ENCODE measurements around the gene WWOX.
"Not testable (repeated sequence)": the region's sequence is repeated elsewhere in the genome, so short reads cannot be mapped to it uniquely, and the experiment has no call there.

WWOX gene

DNA sequence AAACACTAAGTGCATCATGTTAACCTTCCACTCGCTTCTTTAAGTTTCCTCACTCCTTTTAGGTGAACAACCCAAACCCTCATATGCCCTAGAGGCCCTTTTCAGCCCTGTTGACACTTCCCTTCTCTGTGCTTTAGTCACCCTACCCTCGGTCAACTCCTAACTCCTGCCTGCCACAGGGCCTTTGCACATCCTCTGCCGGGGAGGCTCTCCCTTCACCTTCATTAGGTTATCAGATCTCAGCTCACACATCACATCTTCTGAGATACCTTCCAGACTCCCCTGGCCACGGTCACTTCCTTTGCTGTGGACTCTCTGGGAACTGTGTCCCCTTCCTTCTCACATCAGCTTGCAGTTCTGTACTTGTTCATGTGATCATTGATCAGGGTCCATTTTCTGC lies 926.7 kb downstream of the WWOX start:
- DNase-seq (ENCODE audit: low spot score), result no peak

DNA sequence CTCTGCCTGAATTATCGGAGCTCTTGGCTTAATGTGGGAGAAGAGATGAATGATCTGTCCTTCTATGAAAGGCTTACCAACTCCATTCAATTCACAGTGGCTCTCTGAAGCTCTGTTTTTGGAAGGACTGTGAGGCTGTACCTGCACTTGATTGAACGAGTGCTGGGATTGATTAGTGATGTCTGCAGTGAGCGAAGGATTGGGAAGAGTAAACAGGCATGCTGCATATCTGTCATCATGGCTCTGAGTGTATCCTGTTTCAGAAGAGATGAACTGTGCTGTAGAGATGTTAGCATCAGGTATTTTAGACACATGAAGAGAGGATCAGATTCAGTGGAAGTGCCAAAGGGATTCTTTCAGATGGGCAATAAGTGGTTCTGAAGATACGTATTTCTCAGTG lies 937.1 kb downstream of the WWOX start:
- no peak for DNase-seq (ENCODE audit: low spot score)

DNA sequence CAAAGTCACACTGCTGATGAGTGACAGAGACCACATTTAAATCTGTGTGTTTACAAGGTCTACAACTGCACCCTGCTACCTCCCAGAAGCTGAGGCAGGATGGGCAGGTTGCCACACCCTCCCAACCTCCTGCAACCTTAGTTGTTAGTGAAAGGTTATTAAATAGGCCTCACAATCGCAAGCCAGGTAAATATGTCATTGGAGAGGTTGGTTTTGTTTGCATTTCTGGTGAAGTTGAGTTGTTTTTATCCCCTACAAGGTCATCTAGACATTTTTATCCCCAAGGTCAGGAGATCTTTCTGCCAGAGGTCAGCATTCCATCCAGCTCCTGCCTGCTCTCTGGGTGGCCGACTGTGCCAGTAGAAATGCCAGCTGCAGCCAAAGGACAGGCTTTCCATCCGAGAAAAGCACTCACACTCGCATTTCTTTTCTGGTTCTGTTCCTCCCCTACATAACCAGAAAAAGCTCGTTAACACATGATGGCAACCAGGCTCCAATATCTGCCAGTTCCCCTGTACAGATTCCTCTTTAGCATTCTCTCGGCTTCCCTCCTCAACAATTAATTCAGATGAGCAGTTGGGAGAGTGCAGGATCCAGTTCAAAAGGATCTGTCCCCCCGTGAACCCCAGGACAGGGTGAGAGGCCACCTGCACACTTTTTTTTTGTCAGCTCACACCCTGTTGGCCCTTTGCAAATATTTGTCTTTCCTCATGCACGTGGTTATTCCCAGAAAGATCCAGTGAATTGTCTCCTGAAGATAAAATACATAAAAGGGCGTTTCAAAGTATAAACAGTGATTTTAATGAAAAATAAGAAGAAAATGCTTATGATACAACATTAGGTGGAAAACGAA lies 938.3 kb downstream of the WWOX start:
- DNase-seq (ENCODE audit: low spot score), result no peak

DNA sequence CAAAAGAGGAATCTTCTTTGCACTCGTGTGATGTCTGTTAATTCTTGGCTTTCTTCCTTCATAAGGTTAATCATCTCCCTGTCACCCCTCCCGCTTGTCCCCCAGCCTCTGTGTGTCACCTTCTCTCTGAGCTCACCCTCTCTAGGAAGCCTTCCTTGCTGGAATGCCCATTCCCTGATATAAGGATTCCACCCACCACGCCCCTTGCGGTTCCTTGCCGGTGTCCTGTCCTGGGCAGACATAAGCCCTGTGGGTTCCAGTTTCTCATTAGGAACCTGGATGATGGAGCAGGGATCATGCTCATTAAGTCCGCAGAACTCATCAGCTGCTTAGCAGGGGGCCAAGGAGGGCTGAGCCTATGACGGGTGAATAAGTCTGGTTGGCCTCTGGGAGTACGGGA lies 941.8 kb downstream of the WWOX start:
- peak; percentile 17 for DNase-seq (ENCODE audit: low spot score)

DNA sequence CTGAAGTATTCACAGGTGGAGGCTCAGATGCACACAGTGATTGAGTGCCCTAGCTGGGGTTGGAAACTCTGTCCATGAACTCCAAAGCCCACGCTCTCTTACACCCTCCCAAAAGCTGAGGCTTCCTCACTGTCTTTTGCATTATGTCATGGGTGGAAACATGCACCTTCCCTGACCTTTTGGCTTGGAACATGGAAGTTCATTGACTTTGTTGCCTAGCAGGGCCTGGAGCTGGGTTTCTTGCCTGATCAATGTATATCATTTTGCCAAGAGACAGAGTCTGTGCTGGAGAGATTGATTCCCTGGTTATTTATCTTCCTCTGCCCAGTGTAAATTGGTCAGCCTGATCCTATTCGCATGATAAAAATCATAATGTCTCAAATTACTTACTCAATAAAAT lies 942.7 kb downstream of the WWOX start:
- no peak for DNase-seq (ENCODE audit: low spot score)

DNA sequence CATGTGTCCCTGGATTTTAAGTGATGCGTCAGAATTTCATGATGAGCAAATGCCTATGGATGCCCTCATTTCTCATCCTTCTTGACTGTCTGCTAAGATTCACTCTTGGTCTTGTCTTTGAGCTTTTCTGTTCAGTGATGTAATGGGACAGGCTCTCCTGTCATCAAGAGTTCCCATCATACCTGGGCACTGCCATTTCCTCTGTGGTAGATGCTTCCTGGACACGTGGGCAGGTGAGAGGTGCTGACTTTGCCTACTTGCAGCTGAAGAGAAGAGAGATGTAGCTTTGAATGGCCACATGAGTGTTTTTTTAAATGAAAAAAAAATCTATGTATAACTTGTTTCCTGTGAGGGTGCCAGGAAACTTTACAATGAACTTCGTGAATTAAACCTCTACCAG lies 943.4 kb downstream of the WWOX start:
- DNase-seq (ENCODE audit: low spot score), result no peak

DNA sequence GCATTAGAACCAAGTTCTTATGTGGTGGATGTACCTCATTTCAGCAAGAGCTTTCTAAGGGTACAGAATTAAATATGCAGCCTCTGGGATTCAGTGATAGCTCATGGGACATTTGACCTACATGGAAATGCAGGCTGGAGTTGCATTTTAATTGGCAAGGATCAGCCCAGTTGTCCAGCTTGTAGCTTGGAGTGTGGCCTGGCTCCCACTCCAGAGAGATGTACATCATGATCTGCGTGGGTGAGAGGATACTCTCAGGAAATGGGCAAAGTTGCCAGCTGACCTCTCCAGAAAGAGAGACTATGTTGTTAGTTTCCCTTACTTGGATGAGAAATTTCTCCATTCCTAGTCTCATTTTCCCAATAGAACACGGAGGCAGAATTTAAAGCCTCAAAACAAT lies 945.7 kb downstream of the WWOX start:
- no peak for DNase-seq (ENCODE audit: low spot score)

DNA sequence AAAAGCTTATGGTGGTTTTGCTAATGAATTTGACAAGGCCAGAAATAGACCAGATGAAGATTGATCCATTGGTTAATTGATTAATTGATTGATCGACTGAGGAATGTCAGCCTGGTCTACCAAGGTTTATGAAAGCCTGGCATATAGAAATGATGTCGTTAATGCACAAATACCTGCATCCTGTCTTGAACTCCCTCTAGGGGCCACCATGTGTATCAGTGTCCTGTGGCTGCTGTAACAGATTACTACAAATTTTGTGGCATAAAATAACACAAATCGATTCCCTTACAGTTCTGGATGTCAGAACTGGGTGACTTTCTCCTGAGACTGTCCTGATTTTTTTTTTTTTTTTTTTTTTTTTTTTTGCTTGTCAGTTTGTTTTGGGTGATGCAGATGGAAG lies 947.9 kb downstream of the WWOX start:
- DNase-seq (ENCODE audit: low spot score), result no peak

DNA sequence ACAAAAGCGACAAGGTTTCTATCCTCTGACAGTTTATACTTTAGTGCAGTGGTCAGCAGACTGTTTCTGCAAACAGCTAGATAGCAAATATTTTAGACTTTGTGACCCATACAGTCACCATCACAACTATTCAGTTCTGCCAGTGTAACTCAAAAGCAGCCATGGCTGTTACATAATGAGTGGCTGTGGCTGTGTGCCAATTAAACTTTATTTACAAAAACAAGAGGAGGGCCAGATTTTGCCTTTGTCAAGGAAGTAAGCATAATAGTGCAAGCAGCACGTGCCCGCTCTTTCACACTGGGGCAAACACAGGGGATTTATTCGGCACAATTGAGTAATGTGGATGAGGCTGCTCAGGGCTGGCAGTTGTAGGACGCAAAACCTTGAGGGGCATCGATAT lies 949.6 kb downstream of the WWOX start:
- no peak for DNase-seq (ENCODE audit: low spot score)

DNA sequence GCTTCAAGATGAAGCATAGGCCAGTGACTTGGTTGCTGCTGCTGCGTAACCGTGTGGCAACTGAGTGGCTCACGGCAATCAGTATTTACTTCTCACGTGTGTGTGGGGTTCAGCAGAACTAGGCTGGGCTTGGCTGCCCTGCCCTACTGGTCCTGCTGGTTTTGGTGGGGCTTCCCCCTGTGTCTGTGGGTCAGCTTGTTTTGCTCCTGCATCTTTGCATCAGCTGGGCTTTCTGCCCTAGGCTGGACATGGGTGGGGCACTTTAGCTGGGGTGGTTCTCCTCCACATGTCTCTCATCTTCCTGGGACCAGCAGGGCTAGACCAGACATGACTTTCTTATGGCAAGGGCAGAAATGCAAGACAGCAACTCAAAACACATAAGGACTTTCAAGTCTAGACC lies 950.6 kb downstream of the WWOX start:
- DNase-seq (ENCODE audit: low spot score), result no peak

DNA sequence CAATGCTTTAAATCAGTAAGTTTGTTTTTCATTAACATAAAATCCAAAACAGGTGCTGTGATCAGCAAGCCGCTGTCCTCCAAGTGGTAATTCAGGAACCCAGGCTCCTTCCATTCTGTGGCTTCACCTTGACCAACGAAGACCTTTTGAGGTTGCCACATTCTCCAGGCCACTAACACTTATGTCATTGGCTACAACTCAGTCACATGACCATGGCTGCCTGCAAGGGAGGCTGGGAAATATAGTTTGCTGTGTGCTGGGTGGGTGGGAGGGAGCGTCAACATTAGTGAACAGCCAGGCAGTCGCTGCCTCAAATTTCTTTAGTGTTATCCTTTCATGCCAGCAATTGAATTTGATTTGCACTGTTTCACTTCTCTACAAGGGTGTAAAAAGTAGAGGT lies 951.9 kb downstream of the WWOX start:
- DNase-seq (ENCODE audit: low spot score), result no peak

DNA sequence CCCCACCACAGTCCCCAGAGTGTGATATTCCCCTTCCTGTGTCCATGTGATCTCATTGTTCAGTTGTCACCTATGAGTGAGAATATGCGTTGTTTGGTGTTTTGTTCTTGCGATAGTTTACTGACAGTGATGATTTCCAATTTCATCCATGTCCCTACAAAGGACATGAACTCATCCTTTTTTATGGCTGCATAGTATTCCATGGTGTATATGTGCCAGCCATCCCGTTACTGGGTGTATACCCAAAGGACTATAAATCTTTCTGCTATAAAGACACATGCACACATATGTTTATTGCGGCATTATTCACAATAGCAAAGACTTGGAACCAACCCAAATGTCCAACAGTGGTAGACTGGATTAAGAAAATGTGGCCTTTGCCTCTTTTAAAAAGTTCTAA lies 952.7 kb downstream of the WWOX start:
- not testable (repeated sequence) for DNase-seq (ENCODE audit: low spot score)

DNA sequence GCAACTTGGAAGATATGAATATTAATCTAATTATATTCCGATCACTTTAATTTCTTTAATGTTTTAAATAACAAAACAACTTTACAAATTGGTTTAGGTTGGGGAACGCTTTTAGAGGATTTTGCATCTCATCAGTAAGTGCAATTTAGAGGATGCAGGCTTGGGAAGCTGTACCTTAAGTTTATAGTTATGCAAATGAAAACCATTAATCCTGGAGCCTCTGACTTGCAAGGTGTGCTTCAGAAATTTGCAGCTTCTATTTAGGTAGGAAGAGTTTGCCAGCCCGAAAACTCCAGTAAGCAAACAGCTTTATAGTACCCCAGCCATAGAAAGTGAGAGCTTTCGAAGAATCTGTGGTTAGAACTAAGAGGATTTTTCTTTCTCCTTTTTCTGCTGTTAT lies 954.1 kb downstream of the WWOX start:
- DNase-seq (ENCODE audit: low spot score), result no peak

DNA sequence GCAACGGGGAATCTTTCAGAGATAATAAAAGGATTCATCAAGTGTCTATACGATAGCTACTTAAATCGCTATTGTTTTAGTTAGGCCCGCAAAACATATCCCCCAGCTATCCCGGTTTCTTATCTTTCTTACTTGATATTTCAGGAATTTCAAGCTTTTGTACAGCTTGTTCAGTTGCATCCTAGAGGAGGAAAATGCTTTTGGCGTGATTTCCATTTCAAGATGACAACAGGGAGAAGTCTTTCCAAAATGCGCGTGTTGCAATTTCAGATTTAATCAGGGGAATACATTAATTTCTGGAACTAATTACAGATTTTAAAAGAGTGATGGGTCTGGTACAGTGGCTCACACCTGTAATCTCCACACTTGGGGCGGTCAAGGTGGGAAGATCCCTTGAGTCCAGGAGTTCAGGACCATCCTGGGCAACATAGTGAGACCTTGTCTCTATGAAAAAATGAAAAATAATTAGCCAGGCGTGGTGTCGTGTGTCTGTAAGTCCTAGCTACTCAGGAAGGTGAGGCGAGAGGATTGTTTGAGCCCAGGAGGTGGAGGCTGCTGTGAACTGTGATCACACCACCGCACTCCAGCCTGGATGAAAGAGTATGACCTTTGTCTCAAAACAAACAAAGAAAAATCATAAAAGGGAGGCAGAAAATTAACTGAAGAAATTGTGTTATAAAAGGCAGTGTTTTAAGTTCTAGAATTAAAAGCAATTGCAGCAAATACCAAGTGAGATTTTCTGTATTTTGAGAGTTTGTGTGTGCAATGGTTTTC lies 954.9 kb downstream of the WWOX start:
- no peak for DNase-seq (ENCODE audit: low spot score)

DNA sequence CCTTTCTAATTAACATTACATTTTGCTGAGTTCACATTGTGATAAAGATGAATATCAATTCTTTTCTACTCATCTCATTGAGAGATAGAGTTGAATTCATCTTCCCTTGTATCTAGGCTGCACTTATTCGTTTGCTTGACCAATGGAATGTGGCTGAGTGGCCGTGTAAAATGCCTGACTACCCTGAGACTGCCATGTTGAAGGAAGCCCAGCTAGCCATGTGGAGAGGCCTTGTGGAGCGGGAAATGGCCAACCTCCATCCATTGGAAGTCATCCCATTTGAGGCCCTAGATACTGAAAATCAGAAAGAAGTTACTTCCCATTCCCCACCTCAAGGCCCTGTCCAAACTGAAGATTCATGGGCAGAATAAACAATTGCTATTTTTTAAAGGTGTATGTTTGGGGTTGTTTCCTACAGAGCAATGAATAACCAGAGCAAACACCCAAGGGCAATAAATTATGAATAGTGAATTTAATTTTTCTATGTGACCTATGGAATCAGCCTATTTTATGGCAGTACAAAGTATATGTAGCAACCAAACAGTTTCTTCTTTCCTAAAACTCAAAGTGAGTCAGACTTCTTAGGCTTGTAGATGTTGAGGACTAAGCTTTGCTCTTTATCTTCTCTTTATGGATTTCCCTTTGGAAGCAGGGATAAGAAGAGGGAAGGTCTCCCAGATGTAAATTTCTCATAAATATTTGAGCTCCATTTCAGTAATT lies 956.0 kb downstream of the WWOX start:
- no peak for DNase-seq (ENCODE audit: low spot score)

DNA sequence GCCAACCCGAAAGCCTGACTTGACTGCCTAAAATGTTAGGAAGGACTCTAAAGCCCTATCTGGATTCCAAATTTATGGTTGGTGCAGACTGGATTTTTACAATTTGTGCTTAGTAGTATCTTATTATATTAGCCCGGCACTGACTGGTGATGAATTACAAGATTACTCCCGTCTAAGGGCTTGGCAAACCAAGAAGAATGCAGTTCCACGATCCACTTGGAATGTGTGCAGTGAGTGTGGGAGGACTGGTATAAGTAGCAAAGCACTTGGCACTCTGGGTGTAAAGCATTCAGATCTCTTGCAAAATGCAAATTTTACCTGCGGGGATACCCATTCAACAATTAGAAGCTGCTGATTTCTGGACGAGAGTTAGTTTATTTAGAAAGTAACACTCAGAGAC lies 961.7 kb downstream of the WWOX start:
- peak; percentile 20 for DNase-seq (ENCODE audit: low spot score)

DNA sequence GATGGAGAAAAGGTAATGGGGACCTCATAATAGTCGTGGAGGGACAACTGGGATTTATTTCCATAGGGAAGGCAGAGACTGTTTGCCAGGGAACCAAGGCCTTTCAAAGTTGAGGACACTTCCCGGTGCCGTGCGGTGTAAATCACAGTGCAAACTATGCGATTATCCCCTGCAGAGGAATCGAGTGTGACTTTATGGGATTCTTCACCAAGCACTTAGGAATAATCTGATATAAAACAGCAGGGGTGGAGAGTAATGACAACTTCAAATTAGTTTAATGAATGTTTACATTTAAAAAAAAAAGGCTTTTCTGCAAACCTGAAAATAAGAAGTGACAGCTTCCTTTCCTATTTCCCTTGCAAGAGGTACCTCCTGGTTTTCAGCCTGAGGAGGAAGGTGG lies 962.9 kb downstream of the WWOX start:
- no peak for DNase-seq (ENCODE audit: low spot score)

DNA sequence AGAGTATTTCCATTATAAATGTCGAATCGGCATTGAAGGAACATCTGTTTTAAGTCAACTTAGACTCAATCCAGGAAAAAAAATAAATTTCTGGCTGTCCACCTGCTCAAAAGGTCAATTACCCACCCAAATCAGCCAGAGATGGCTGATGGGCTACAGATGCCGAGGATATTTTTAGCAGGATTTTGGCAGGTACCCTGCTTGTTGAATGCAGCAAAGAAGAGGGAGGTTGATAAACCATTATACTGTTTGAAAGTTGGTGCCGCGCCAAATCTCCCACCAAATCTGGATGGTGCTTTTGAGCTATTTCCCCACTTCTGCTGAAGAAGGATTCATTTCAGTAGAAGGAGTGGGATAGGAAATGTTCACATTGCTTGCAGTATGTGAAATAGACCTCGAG lies 963.4 kb downstream of the WWOX start:
- no peak for DNase-seq (ENCODE audit: low spot score)

DNA sequence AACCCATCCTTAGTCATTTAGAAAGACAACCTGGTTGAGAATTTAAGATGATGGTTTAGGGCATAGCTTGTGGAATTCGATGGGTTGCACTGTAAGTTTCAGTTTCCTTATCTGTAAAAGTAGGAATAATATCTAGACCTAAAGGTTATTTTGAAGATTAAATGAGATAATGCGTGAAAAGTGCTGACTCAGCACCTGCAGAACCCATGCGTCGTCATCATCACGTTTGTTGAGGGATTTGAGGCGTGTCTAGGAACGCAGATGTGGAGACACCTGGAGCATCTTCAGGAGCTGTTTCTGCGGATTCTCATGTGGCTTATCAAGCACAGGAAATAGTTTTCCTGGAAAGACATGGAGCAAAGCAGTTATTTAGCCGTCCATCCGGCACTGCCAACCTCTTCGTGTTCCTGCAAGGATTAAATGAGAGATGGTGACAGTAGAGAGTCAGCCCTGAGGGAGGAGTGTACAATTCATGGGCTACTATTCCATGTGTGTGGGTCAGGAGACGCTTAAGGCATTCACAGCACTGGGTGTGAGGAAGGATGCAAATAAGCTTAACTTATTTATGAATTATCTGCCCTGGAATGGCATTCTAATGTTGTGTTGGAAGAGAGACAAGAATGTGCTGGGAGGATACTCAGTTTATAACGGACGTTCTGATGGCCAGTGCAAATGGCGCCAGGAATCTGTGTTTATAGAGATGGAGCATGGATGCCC lies 965.0 kb downstream of the WWOX start:
- no peak for DNase-seq (ENCODE audit: low spot score)

DNA sequence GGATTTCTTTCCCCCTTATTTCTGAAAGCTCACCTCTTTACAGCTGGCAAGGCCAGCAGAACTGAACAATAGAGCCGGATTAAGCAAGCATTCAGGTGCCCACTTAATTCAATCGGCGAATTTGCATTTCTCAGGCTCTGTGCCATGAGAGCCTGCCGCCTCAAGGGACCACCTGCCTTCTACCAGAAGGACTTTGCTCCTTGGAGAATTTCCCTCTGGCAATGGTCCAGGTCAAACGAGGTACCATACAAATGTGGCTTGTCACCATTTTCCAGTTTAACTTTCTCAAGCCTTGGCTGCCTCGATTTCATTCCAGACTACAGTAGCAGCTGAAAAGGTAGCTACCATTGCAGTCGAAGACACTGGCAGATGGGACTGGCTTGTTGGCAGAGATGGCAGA lies 967.1 kb downstream of the WWOX start:
- no peak for DNase-seq (ENCODE audit: low spot score)

DNA sequence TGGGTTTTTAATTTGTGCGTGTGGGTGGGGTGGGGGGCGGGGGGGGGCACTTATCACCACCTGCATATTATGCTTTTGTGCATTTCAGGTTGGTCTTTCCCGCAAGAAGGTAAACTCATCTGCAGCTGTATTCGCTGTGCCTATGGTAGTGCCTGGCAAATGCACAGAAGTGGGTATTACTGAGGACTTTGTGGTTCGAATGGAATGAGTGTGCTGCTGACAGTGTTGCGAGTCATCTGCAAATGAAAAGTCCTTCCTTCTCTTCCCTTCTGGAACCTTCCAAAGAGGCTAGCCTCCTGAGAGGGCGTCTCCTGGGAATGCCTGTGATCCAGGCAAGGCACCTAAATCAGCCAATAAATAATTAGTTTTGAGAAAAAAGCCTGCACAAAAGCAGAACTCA lies 968.1 kb downstream of the WWOX start:
- DNase-seq (ENCODE audit: low spot score), result peak; percentile 77

DNA sequence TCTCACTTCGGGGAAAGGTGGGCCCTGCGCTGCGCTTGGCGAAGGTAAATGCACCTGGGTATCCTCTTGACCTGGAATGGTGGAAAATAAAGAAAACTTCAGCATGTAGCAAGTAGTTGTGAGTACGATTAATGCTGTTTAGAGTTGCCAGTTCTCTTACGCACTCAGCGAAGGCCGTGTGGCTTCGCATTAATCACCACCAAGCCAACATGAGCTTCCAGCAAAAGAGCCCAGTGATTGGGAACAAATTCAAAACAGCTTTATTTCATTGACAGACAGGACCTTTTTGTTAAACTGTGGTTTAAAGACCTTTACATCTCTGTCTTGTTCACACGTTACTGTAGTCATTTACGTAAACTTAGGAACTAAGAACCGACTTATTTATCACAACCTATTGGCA lies 969.7 kb downstream of the WWOX start:
- DNase-seq (ENCODE audit: low spot score), result no peak

Data from kidney tubule cell (primary cell).